Ascending aorta (tissue), 2 donors: ENCODE data around the gene GTF3C1. TPM values are rescaled to one million over a fixed set of nuclear protein-coding genes. Genes with fewer than 3 reads are reported as not detected.

Experiments
- DNase-seq, 2 donors: peaks; one replicate each; pipeline ENCODE4 v3.0.0-alpha.2; 2019; ENCODE audit warnings: low spot score in 2 of 2
- H3K27ac ChIP-seq, 2 donors: fragments of 200-600 bp; sonication (generic); one replicate each; pipeline ENCODE4 v1.5.1; 2016 to 2017; ENCODE audit warnings: mild to moderate bottlenecking in 1 of 2
- H3K27me3 ChIP-seq: fragments of 200-600 bp; sonication (generic); one replicate; pipeline ENCODE4 v1.5.1; 2017
- H3K36me3 ChIP-seq, 2 donors: fragments of 200-600 bp; sonication (generic); one replicate each; pipeline ENCODE4 v1.5.1; 2016
- H3K4me1 ChIP-seq, 2 donors: fragments of 200-600 bp; sonication (generic); one replicate each; pipeline ENCODE4 v1.5.1; 2016 to 2017; ENCODE audit warnings: mild to moderate bottlenecking in 1 of 2
- H3K4me3 ChIP-seq, 2 donors: fragments of 200-600 bp; sonication (generic); one replicate each; pipeline ENCODE4 v1.5.1; 2016 to 2017; ENCODE audit warnings: mild to moderate bottlenecking in 1 of 2
- H3K9me3 ChIP-seq, 2 donors: fragments of 200-600 bp; sonication (generic); one replicate each; pipeline ENCODE4 v1.5.1; 2016
- intact Hi-C: fragments of 100-400 bp; cut with DNase I; formaldehyde crosslinking; loops from one replicate; pipeline ENCODE4 v1.15.1; 2023
- total RNA-seq: library from RNA; depleted of rRNA; stranded (reverse); fragments of >200 nt; gene quantifications from one replicate; pipeline ENCODE4 v1.1.0, GENCODE V29; 2016
- TF ChIP-seq, protein P1 (sequence below), 3 experiments: fragments of 200-600 bp in 2 of 3; fragments of 450-650 bp in 1 of 3; sonication (generic) in 2 of 3; IDR thresholded peaks; one replicate each; pipeline ENCODE4 v1.5.1; 2016 to 2019; ENCODE audit warnings: antibody characterized with exemption in 3 of 3, mild to moderate bottlenecking in 1 of 3, moderate library complexity in 1 of 3

Gene GTF3C1
- total RNA-seq, 1 donor from 2014 or later, result 40.6 TPM

DNA sequence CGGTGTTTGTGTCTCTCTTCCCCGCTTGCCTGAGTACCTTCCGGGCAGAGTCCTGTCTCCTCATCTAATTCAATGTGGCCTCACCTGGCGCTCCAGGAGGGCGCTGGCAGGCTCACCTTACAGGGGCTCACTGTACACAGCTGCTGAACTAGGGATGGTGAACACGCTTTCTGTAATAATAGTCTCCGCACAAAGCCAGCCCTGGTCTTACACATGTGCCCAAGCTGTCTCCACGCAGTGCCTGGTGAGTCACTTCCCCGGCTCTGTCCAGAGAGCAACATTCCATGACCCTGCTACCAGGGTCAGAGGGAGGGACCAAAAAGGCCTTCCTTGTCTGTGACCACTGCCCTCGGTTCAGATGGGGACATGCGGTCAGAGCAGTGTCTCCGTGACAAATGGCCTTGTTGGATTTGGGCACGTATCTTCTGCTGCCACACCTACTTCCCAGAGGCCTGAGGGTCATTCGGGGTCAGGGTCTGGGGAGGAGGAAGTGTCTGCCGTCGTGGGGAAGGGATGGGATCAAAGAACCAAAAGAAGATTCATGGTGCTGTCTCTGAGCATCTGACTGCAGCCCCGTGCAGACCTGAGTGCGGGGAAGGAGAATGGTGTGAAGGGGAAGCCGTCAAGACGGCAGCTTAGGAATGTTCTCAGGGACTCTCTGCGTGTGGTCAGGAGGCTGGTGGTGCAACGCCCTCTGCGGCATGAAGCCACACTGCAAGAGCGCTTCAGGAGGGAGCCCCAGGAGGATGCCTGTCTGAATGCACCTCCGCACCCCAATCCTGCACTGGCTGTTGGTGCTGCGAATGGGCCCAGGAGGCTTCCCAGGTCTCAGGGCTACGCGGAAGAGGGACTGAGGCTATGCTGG lies 78.9 kb downstream of the GTF3C1 start:
- Histone ChIP-seq H3K36me3 (peaks cover 70 to 97% of the 10 kb centered on the region in 2 donors), H3K27ac (no peak overlapping the region), H3K4me3 (no peak overlapping the region), H3K9me3 (no peaks in the 10 kb centered on the region), H3K4me1 (no peaks in the 10 kb centered on the region), H3K27me3 (no peaks in the 10 kb centered on the region)
- DNase-seq, result no peak
- TF ChIP-seq, protein P1, sequence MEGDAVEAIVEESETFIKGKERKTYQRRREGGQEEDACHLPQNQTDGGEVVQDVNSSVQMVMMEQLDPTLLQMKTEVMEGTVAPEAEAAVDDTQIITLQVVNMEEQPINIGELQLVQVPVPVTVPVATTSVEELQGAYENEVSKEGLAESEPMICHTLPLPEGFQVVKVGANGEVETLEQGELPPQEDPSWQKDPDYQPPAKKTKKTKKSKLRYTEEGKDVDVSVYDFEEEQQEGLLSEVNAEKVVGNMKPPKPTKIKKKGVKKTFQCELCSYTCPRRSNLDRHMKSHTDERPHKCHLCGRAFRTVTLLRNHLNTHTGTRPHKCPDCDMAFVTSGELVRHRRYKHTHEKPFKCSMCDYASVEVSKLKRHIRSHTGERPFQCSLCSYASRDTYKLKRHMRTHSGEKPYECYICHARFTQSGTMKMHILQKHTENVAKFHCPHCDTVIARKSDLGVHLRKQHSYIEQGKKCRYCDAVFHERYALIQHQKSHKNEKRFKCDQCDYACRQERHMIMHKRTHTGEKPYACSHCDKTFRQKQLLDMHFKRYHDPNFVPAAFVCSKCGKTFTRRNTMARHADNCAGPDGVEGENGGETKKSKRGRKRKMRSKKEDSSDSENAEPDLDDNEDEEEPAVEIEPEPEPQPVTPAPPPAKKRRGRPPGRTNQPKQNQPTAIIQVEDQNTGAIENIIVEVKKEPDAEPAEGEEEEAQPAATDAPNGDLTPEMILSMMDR (IDR thresholded peaks at IDR 0.05), result no peak
- intact Hi-C loops, result no loop called here

DNA sequence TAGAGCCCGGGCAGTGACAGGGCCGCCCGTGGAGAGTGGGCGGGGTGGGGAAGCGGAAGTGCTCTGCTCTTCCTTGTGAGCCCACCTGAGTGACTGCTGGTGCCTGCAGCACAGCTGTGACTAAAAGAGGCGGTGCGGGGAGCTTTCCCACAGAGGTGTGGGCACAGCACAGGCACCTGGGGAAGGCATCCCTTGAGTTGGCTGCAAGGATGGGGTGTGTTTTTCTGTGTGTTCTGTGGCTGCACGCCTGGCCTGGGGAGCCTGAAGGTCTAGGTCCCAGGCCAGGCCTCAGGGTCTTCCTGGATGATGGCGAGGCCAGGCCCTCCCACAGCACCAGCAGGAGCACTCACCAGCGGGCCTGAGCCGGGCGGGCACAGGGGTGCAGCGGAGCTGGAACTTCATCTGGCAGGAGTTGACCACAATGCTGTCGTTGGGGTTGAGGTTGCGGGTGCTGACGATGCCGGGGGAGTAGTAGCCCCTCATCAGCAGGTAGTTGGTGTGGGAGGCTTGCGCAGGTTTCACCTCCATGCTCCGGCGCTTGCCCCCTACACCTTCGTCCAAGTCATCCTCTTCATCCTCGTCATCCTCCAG lies 80.7 kb downstream of the GTF3C1 start:
- peaks cover 77 to 98% of the 10 kb centered on the region in 2 donors for H3K36me3 ChIP-seq

DNA sequence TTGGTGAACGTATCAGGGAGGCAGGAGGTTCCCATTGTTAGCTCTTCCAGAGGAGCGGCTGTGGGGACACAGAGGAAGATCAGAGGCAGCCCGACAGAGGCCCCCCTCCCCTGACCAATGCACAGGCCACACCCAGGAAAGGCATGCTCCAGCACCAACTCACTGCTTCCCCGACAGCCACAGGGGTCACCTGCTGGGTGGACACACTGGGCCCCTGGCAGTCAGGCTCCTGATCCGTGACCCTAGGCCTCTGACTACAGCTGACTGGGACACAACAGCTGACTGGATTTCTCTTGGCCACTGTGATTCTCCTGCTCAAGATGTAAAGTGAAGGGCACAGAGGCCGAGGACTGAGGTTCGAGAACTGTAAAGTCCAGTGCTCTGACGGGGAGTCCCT lies 84.2 kb downstream of the GTF3C1 start:
- TF ChIP-seq, protein P1 (IDR thresholded peaks at IDR 0.05), result no peak
- H3K9me3 ChIP-seq, result no peaks in the 10 kb centered on the region
- H3K27ac ChIP-seq, result no peak overlapping the region
- H3K27me3 ChIP-seq, result no peaks in the 10 kb centered on the region
- no peaks in the 10 kb centered on the region for H3K4me1 ChIP-seq
- intact Hi-C loops, result no loop called here
- peaks cover 96 to 100% of the 10 kb centered on the region in 2 donors for H3K36me3 ChIP-seq
- no peak overlapping the region for H3K4me3 ChIP-seq
- DNase-seq, result no peak

More for the DNA sequence above, 80.7 kb downstream of the GTF3C1 start:
- DNase-seq, result no peak
- H3K27ac ChIP-seq, result no peak overlapping the region
- no peaks in the 10 kb centered on the region for H3K9me3 ChIP-seq
- no peaks in the 10 kb centered on the region for H3K4me1 ChIP-seq
- H3K27me3 ChIP-seq, result no peaks in the 10 kb centered on the region
- intact Hi-C loops, result no loop called here
- H3K4me3 ChIP-seq, result no peak overlapping the region
- TF ChIP-seq, protein P1 (IDR thresholded peaks at IDR 0.05), result no peak

DNA sequence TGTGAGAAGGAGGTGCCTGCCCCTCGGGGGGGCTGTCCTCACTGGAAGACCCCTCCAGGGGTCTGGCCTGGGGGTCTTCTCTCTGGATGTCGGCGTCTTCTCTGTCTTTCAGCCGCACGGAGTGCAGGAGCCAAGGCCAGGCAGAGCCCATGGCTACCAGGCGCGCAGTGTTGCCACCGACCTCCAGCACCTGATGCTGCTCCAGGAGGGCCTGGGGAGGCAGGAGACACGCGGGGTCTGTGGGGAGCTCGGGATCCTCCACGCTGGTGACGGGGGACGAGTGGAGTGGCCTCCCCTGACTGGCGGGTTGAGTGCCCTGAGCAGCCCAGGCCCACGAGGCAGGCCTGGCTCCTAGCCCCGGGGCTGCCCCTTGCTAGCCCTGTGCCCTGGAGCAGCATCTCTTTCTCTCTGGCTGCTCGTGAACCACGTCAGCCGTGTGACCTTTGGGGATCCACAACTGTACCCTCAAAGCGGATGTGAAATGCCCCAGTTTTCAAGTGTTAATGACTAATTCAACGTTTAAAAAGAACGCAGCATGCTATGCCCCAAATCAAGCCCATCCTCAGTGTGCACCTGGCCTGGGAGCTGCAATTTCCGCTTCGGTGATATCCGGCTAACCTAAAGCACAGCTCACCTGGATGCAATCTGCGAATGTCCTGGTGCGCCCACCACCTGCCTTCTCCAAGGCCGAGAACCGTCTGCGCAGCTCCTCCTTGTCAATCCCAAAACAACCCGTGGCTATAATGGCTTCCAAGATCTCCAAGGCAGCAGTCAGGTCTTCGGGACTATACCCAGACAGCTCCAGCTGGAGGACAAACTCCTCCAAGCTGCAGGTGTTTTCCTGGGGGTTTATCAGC lies 84.9 kb downstream of the GTF3C1 start:
- DNase-seq, result no peak
- Histone ChIP-seq H3K9me3 (no peaks in the 10 kb centered on the region), H3K27ac (no peak overlapping the region), H3K4me3 (no peak overlapping the region), H3K36me3 (peaks cover 94 to 96% of the 10 kb centered on the region in 2 donors), H3K27me3 (no peaks in the 10 kb centered on the region), H3K4me1 (no peaks in the 10 kb centered on the region)
- TF ChIP-seq, protein P1 (IDR thresholded peaks at IDR 0.05), result no peak
- intact Hi-C loops, result no loop called here

DNA sequence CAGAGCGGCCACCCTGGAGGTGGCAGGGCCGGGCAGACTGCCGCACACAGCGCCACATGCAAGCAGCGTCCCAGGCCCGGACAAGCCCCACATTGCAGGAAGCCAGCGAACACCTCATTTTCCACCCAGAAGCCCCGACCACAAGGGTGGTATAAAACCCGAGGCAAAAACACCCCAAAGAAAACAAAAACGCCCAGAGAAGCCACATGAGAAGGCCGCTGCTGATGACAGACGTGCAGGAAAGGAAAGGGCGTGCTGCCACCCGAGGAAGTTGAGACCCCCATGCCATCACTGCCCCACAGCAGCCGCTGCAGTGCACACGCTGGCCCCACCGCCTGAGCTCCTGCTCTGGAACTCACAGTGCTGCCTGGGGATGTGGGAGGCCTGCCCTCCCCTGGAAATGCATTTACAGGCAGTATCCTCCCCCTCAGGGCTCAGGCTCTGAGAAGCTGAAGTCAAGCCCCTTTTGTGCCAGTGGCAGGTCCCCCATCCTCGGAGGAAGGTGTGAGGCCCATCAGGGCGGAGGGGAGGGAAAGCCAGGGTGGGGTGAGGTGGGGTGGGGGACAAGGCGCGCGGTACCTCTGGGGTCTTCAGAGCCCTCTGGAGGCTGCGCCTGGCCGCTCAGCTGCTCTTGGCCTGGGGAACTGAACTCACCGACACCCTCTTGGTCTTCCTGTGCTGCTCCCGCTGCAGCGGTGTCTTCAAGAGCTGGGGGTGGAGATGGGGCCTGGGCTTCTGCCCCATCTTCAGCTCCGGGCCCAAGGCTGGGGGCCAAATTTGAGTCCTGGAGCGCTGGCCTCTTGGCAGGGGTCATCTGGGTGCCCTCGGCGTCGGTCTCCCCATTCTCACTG lies 85.7 kb downstream of the GTF3C1 start:
- TF ChIP-seq, protein P1 (IDR thresholded peaks at IDR 0.05), result no peak
- H3K27ac ChIP-seq, result no peak overlapping the region
- H3K4me3 ChIP-seq, result no peak overlapping the region
- intact Hi-C loops, result no loop called here
- DNase-seq, result no peak
- no peaks in the 10 kb centered on the region for H3K9me3 ChIP-seq
- H3K4me1 ChIP-seq, result no peaks in the 10 kb centered on the region
- H3K27me3 ChIP-seq, result no peaks in the 10 kb centered on the region
- H3K36me3 ChIP-seq, result peaks cover 85 to 89% of the 10 kb centered on the region in 2 donors
